GM19372 (cell line): Measurements from ENCODE around the gene GSTA2.
"Not testable (repeated sequence)": the region's sequence is repeated elsewhere in the genome, so short reads cannot be mapped to it uniquely, and the experiment has no call there.

Experiments used
- ATAC-seq: cut with Tn5 transposase; IDR thresholded peaks from one replicate; pipeline ENCODE4 v1.9.1; 2021; ENCODE audit warnings: mild to moderate bottlenecking, low read depth, moderate library complexity; ENCODE audit not compliant: unreplicated experiment

GSTA2 gene

GRCh38 chr6:52761673-52762491 lies 1.4 kb downstream of the GSTA2 start:
- ATAC-seq, result not testable (repeated sequence)

GRCh38 chr6:52760105-52760765 lies 3.0 kb downstream of the GSTA2 start:
- no peak for ATAC-seq

- ATAC-seq, result no peak
These were observed 4.2 kb downstream of the GSTA2 start for GRCh38 chr6:52759085-52759484.

- not testable (repeated sequence) for ATAC-seq
These were observed 5.5 kb downstream of the GSTA2 start for GRCh38 chr6:52757651-52758338.

GRCh38 chr6:52754443-52754842 lies 8.8 kb downstream of the GSTA2 start:
- no peak for ATAC-seq

- not testable (repeated sequence) for ATAC-seq
These were observed 10.1 kb downstream of the GSTA2 start for GRCh38 chr6:52753137-52753536.

GRCh38 chr6:52752310-52752709 lies 11.0 kb downstream of the GSTA2 start:
- ATAC-seq, result no peak

- ATAC-seq, result no peak
These were observed 13.6 kb downstream of the GSTA2 start for GRCh38 chr6:52749556-52750152.

GRCh38 chr6:52747301-52747700 lies 16.0 kb downstream of the GSTA2 start:
- not testable (repeated sequence) for ATAC-seq

- ATAC-seq, result no peak
These were observed 17.1 kb downstream of the GSTA2 start for GRCh38 chr6:52746213-52746612.

- no peak for ATAC-seq
These were observed 17.5 kb downstream of the GSTA2 start for GRCh38 chr6:52745764-52746201.

GRCh38 chr6:52741872-52742271 lies 21.4 kb downstream of the GSTA2 start:
- ATAC-seq, result no peak

- no peak for ATAC-seq
These were observed 23.6 kb downstream of the GSTA2 start for GRCh38 chr6:52739627-52740026.

- no peak for ATAC-seq
These were observed 24.1 kb downstream of the GSTA2 start for GRCh38 chr6:52739134-52739533.

GRCh38 chr6:52736145-52736544 lies 27.1 kb downstream of the GSTA2 start:
- no peak for ATAC-seq

- no peak for ATAC-seq
These were observed 28.2 kb downstream of the GSTA2 start for GRCh38 chr6:52735071-52735470.

- no peak for ATAC-seq
These were observed 29.2 kb downstream of the GSTA2 start for GRCh38 chr6:52734072-52734471.

- no peak for ATAC-seq
These were observed 30.1 kb downstream of the GSTA2 start for GRCh38 chr6:52733172-52733571.

- ATAC-seq, result no peak
These were observed 31.6 kb downstream of the GSTA2 start for GRCh38 chr6:52731719-52732118.

- ATAC-seq, result no peak
These were observed 33.7 kb downstream of the GSTA2 start for GRCh38 chr6:52729576-52729975.

- ATAC-seq, result no peak
These were observed 34.9 kb downstream of the GSTA2 start for GRCh38 chr6:52728394-52728793.
